MG63 (cell line): Measurements from ENCODE around the gene SMAD2. TPM values are rescaled to one million over a fixed set of nuclear protein-coding genes. Genes with fewer than 3 reads are reported as not detected.

Experiments used
- DNase-seq: peaks from one replicate; pipeline ENCODE4 v3.0.0-alpha.2; 2020
- H3K27me3 ChIP-seq: fragments of 250-450 bp; sonication (Bioruptor Pico); 2 replicates; pipeline ENCODE4 v1.5.1; 2020; ENCODE audit warnings: mild to moderate bottlenecking, moderate library complexity
- H3K36me3 ChIP-seq: fragments of 250-450 bp; sonication (Bioruptor Pico); 2 replicates; pipeline ENCODE4 v1.5.1; 2020; ENCODE audit warnings: mild to moderate bottlenecking, moderate library complexity
- H3K4me3 ChIP-seq: fragments of 250-450 bp; sonication (Bioruptor Pico); 2 replicates; pipeline ENCODE4 v1.5.1; 2020; ENCODE audit warnings: mild to moderate bottlenecking, moderate library complexity
- H3K9me3 ChIP-seq: fragments of 250-450 bp; sonication (Bioruptor Pico); 2 replicates; pipeline ENCODE4 v1.5.1; 2020; ENCODE audit warnings: mild to moderate bottlenecking, moderate library complexity
- total RNA-seq: library from RNA; depleted of rRNA; stranded (reverse); fragments of >200 nt; shearing (Covaris generic); gene quantifications from 2 replicates; pipeline ENCODE4 v1.2.3, GENCODE V29; 2014; ENCODE audit warnings: low replicate concordance

Gene SMAD2
- total RNA-seq, 1 experiment from 2014 or later, result 76.9 TPM

- no peak overlapping the region for H3K4me3 ChIP-seq
- no peaks in the 10 kb centered on the region for H3K9me3 ChIP-seq
- no peaks in the 10 kb centered on the region for H3K27me3 ChIP-seq
- H3K36me3 ChIP-seq, result no peaks in the 10 kb centered on the region
- DNase-seq, result peak; percentile 23
These were observed 14.8 kb upstream of the SMAD2 start for GRCh38 chr18:47944972-47945852.

- H3K36me3 ChIP-seq, result no peaks in the 10 kb centered on the region
- H3K27me3 ChIP-seq, result no peaks in the 10 kb centered on the region; the same call in 1 of the 2 replicates
- H3K4me3 ChIP-seq, result no peak overlapping the region
- no peak for DNase-seq
- H3K9me3 ChIP-seq, result no peaks in the 10 kb centered on the region
These were observed 6.5 kb upstream of the SMAD2 start for GRCh38 chr18:47936952-47937351.

- no peak for DNase-seq
These were observed 5.0 kb upstream of the SMAD2 start for GRCh38 chr18:47935321-47936055.

GRCh38 chr18:47932603-47933002, 2.1 kb upstream of the SMAD2 start:
- Histone ChIP-seq H3K36me3 (no peaks in the 10 kb centered on the region), H3K9me3 (no peaks in the 10 kb centered on the region), H3K27me3 (no peaks in the 10 kb centered on the region; the same call in 1 of the 2 replicates), H3K4me3 (no peak overlapping the region)
- no peak for DNase-seq

More at GRCh38 chr18:47935321-47936055, 5.0 kb upstream of the SMAD2 start:
- no peak overlapping the region for H3K4me3 ChIP-seq
- H3K27me3 ChIP-seq, result no peaks in the 10 kb centered on the region; the same call in 1 of the 2 replicates
- no peaks in the 10 kb centered on the region for H3K36me3 ChIP-seq
- no peaks in the 10 kb centered on the region for H3K9me3 ChIP-seq

- no peak for DNase-seq
- Histone ChIP-seq H3K9me3 (no peaks in the 10 kb centered on the region), H3K4me3 (no peak overlapping the region), H3K36me3 (no peaks in the 10 kb centered on the region), H3K27me3 (no peaks in the 10 kb centered on the region; the same call in 1 of the 2 replicates)
These were observed 1.7 kb upstream of the SMAD2 start for GRCh38 chr18:47932190-47932589.

GRCh38 chr18:47931718-47932103, 1.3 kb upstream of the SMAD2 start:
- no peak for DNase-seq
- peak overlapping the region; percentile 56 for H3K4me3 ChIP-seq
- H3K27me3 ChIP-seq, result no peaks in the 10 kb centered on the region; the same call in 1 of the 2 replicates
- no peaks in the 10 kb centered on the region for H3K9me3 ChIP-seq
- no peaks in the 10 kb centered on the region for H3K36me3 ChIP-seq

GRCh38 chr18:47930931-47931717, 665 bp upstream of the SMAD2 start:
- H3K36me3 ChIP-seq, result no peaks in the 10 kb centered on the region
- H3K4me3 ChIP-seq, result peak overlapping the region; percentile 56
- DNase-seq, result peak; percentile 96
- no peaks in the 10 kb centered on the region for H3K9me3 ChIP-seq
- no peaks in the 10 kb centered on the region; the same call in 1 of the 2 replicates for H3K27me3 ChIP-seq

- H3K36me3 ChIP-seq, result no peaks in the 10 kb centered on the region
- no peaks in the 10 kb centered on the region; the same call in 1 of the 2 replicates for H3K27me3 ChIP-seq
- no peaks in the 10 kb centered on the region for H3K9me3 ChIP-seq
- peak overlapping the region; percentile 90 for H3K4me3 ChIP-seq
- no peak for DNase-seq
These were observed 719 bp downstream of the SMAD2 start for GRCh38 chr18:47929681-47930198.

GRCh38 chr18:47928466-47928865, 2.0 kb downstream of the SMAD2 start:
- Histone ChIP-seq H3K27me3 (no peaks in the 10 kb centered on the region; the same call in 1 of the 2 replicates), H3K36me3 (no peaks in the 10 kb centered on the region), H3K9me3 (no peaks in the 10 kb centered on the region), H3K4me3 (peak overlapping the region; percentile 90)
- no peak for DNase-seq

GRCh38 chr18:47926101-47926850, 4.2 kb downstream of the SMAD2 start:
- H3K36me3 ChIP-seq, result peaks cover 6% of the 10 kb centered on the region; the same call in 1 of the 2 replicates
- no peak for DNase-seq

GRCh38 chr18:47919916-47920315, 10.5 kb downstream of the SMAD2 start:
- no peak overlapping the region for H3K4me3 ChIP-seq
- H3K27me3 ChIP-seq, result no peaks in the 10 kb centered on the region
- no peak for DNase-seq
- peaks cover 6% of the 10 kb centered on the region; the same call in 1 of the 2 replicates for H3K36me3 ChIP-seq
- no peaks in the 10 kb centered on the region for H3K9me3 ChIP-seq

More at GRCh38 chr18:47926101-47926850, 4.2 kb downstream of the SMAD2 start:
- Histone ChIP-seq H3K27me3 (no peaks in the 10 kb centered on the region), H3K4me3 (no peak overlapping the region), H3K9me3 (no peaks in the 10 kb centered on the region)

- no peak for DNase-seq
- Histone ChIP-seq H3K9me3 (no peaks in the 10 kb centered on the region), H3K4me3 (no peak overlapping the region), H3K36me3 (peaks cover 6% of the 10 kb centered on the region; the same call in 1 of the 2 replicates), H3K27me3 (no peaks in the 10 kb centered on the region)
These were observed 12.4 kb downstream of the SMAD2 start for GRCh38 chr18:47917923-47918610.

GRCh38 chr18:47915930-47916329, 14.5 kb downstream of the SMAD2 start:
- Histone ChIP-seq H3K27me3 (no peaks in the 10 kb centered on the region), H3K36me3 (no peaks in the 10 kb centered on the region), H3K4me3 (no peak overlapping the region), H3K9me3 (no peaks in the 10 kb centered on the region)
- DNase-seq, result no peak

GRCh38 chr18:47915229-47915628, 15.2 kb downstream of the SMAD2 start:
- H3K4me3 ChIP-seq, result no peak overlapping the region
- H3K36me3 ChIP-seq, result no peaks in the 10 kb centered on the region; the same call in 1 of the 2 replicates
- no peaks in the 10 kb centered on the region for H3K9me3 ChIP-seq
- no peaks in the 10 kb centered on the region for H3K27me3 ChIP-seq
- no peak for DNase-seq
